DND-41 (cell line): Measurements from ENCODE around the gene ADORA2B.

Experiments
- EZH2 ChIP-seq: IDR thresholded peaks from 3 replicates; pipeline ENCODE4 v1.6.1; 2012; ENCODE audit warnings: borderline replicate concordance, low read depth, mild to moderate bottlenecking, moderate library complexity, low read length, inconsistent platforms; ENCODE audit not compliant: severe bottlenecking
- TF ChIP-seq, protein P1 (sequence below): IDR thresholded peaks from 2 replicates; pipeline ENCODE4 v1.5.1; 2012; ENCODE audit warnings: borderline replicate concordance, low read length, moderate library complexity, mild to moderate bottlenecking; ENCODE audit not compliant: poor library complexity, severe bottlenecking; ENCODE audit errors: extremely low read depth

DNA sequence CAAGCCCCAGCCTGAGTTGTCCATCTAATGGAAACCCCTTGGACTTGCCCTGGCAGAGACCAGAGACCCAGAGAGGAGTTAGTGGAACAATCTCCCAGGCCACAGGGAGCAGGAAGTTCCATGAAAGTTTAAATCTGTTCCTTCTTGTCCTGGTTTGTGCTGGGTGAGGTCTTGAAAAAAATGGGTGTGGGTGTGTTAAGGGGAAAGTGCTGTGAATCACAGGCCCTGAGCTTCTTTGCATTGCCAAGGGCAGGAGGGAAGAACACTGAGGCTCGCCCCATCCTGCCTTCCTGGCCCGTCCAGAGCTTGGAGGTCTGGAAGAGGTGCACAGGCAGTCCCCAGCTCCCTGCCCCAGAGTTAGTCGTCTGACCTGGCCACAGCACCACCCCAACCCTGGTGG, 2.3 kb downstream of the ADORA2B start:
- TF ChIP-seq EZH2, result no peak
- TF ChIP-seq, protein P1, sequence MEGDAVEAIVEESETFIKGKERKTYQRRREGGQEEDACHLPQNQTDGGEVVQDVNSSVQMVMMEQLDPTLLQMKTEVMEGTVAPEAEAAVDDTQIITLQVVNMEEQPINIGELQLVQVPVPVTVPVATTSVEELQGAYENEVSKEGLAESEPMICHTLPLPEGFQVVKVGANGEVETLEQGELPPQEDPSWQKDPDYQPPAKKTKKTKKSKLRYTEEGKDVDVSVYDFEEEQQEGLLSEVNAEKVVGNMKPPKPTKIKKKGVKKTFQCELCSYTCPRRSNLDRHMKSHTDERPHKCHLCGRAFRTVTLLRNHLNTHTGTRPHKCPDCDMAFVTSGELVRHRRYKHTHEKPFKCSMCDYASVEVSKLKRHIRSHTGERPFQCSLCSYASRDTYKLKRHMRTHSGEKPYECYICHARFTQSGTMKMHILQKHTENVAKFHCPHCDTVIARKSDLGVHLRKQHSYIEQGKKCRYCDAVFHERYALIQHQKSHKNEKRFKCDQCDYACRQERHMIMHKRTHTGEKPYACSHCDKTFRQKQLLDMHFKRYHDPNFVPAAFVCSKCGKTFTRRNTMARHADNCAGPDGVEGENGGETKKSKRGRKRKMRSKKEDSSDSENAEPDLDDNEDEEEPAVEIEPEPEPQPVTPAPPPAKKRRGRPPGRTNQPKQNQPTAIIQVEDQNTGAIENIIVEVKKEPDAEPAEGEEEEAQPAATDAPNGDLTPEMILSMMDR, result no peak
